Measurements from ENCODE around the gene LGR4. TPM values are rescaled to one million over a fixed set of nuclear protein-coding genes. Genes with fewer than 3 reads are reported as not detected.

LGR4 gene
- polyA plus RNA-seq, 1 experiment = 7.6 TPM

DNA sequence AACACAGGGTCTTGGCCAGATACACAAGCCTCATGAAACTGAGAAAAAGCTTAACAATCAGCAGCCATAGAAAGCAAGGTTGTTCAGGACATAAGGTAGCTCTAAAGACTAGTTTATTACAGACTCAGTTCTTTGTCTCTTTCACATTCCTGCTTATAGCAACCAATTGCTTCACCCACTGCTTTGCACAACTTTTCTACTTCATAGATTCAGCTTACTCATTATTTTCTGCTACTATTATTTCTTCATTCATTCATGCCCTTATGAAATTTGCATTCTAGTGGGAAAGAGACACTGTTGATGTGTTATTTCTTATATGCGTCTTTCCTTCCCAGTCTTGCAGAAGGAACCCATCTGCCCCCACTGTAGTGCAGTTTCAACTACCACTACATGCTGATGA, 114.3 kb downstream of the LGR4 start:
- TF ChIP-seq, protein P1, sequence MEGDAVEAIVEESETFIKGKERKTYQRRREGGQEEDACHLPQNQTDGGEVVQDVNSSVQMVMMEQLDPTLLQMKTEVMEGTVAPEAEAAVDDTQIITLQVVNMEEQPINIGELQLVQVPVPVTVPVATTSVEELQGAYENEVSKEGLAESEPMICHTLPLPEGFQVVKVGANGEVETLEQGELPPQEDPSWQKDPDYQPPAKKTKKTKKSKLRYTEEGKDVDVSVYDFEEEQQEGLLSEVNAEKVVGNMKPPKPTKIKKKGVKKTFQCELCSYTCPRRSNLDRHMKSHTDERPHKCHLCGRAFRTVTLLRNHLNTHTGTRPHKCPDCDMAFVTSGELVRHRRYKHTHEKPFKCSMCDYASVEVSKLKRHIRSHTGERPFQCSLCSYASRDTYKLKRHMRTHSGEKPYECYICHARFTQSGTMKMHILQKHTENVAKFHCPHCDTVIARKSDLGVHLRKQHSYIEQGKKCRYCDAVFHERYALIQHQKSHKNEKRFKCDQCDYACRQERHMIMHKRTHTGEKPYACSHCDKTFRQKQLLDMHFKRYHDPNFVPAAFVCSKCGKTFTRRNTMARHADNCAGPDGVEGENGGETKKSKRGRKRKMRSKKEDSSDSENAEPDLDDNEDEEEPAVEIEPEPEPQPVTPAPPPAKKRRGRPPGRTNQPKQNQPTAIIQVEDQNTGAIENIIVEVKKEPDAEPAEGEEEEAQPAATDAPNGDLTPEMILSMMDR (IDR thresholded peaks at IDR 0.05; ENCODE audit: insufficient read depth, low read depth, low read length) = no peak
- Histone ChIP-seq H3K27me3 (ENCODE audit: control insufficient read depth, insufficient read depth, low read length) (no peaks in the 10 kb centered on the region), H3K36me3 (ENCODE audit: control insufficient read depth, insufficient read depth, low read length) (no peaks in the 10 kb centered on the region), H3K4me3 (ENCODE audit: low read depth, low read length) (no peak overlapping the region)
- CTCF ChIA-PET = no interaction called here
- POLR2A ChIA-PET = interaction anchor here (0.6 kb wide), 1 partner anchor 142 kb away, joined by 4 read pairs; no protein-coding TSS in a partner anchor
- no peak for DNase-seq (ENCODE audit: low read depth)

GRCh38 chr11:27357250-27357649, 115.3 kb downstream of the LGR4 start:
- TF ChIP-seq, protein P1 (IDR thresholded peaks at IDR 0.05; ENCODE audit: insufficient read depth, low read depth, low read length) = no peak
- ChIA-PET CTCF (interaction anchor here (0.6 kb wide), 1 partner anchor 111 kb away, joined by 4 read pairs; no protein-coding TSS in a partner anchor), POLR2A (interaction anchor here (0.6 to 0.7 kb wide), 2 partner anchors 14 to 1159 kb away, joined by 3 to 7 read pairs; no protein-coding TSS in a partner anchor)
- DNase-seq (ENCODE audit: low read depth) = no peak
- no peaks in the 10 kb centered on the region for H3K27me3 ChIP-seq (ENCODE audit: control insufficient read depth, insufficient read depth, low read length)
- H3K4me3 ChIP-seq (ENCODE audit: low read depth, low read length) = no peak overlapping the region
- no peaks in the 10 kb centered on the region for H3K36me3 ChIP-seq (ENCODE audit: control insufficient read depth, insufficient read depth, low read length)

- no peak overlapping the region for H3K4me3 ChIP-seq (ENCODE audit: low read depth, low read length)
- TF ChIP-seq, protein P1 (IDR thresholded peaks at IDR 0.05; ENCODE audit: insufficient read depth, low read depth, low read length) = no peak
- no peaks in the 10 kb centered on the region for H3K27me3 ChIP-seq (ENCODE audit: control insufficient read depth, insufficient read depth, low read length)
- ChIA-PET POLR2A (interaction anchor here (0.6 to 0.7 kb wide), 2 partner anchors 13 to 1160 kb away, joined by 3 to 7 read pairs; no protein-coding TSS in a partner anchor), CTCF (interaction anchor here (0.6 kb wide), 1 partner anchor 112 kb away, joined by 4 read pairs; no protein-coding TSS in a partner anchor)
- H3K36me3 ChIP-seq (ENCODE audit: control insufficient read depth, insufficient read depth, low read length) = no peaks in the 10 kb centered on the region
- DNase-seq (ENCODE audit: low read depth) = no peak
Observed at GRCh38 chr11:27356624-27357222, 115.9 kb downstream of the LGR4 start.

DNA sequence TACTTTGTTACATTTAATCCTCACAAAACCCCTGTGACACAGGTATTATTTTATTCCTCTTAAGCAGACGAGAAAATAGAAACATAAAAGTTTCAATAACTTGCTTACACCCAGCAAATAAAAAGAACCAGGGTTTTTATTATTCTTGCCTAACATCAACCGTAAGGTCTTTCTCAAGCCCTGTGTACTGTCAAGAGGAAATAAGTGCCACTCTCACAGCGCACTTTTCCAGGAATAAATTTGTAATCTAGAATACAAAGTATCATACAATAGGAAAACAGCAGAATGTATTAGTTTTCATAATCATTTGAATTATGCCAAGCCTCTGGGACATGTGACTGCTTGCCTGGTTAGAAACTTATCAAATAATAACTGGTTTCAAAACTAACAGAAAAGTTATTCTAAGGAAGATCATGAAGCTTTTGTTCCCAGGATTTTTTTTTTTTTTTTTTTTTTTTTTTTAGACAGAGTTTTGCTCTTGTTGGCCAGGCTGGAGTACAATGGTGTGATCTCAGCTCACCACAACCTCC, 117.0 kb downstream of the LGR4 start:
- Histone ChIP-seq H3K36me3 (ENCODE audit: control insufficient read depth, insufficient read depth, low read length) (no peaks in the 10 kb centered on the region), H3K4me3 (ENCODE audit: low read depth, low read length) (no peak overlapping the region), H3K27me3 (ENCODE audit: control insufficient read depth, insufficient read depth, low read length) (no peaks in the 10 kb centered on the region)
- POLR2A ChIA-PET = no interaction called here
- no peak for DNase-seq (ENCODE audit: low read depth)
- TF ChIP-seq, protein P1 (IDR thresholded peaks at IDR 0.05; ENCODE audit: insufficient read depth, low read depth, low read length) = no peak
- CTCF ChIA-PET = no interaction called here

DNA sequence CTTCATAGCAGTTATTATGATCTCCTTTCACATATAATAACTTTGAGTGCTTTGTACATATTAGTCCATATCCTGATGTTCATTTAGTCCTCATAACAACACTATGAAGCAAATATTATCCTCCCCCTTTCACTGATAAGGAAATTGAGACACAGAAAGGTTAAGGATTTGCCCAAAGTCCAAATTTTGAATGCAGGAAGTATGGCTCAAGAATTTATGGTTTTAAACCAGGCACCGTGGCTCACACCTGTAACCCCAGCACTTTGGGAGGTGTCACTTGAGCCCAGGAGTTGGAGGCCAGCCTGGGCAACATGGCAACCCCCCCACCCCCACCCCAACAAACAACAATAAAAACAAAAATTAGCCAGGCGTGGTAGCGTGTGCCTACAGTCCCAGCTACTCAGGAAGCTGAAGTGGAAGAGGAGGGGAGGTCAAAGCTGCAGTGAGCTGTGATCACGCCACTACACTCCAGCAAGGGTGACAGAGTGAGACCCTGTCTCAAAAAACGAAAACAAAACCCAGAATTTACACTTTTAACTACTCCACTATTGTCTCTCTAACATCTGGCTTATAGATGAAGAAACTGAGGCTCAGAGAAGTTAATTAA, 118.1 kb downstream of the LGR4 start:
- no peaks in the 10 kb centered on the region for H3K27me3 ChIP-seq (ENCODE audit: control insufficient read depth, insufficient read depth, low read length)
- no peaks in the 10 kb centered on the region for H3K36me3 ChIP-seq (ENCODE audit: control insufficient read depth, insufficient read depth, low read length)
- ChIA-PET POLR2A (no interaction called here), CTCF (interaction anchor here (0.6 kb wide), 1 partner anchor 10 kb away, joined by 3 read pairs; no protein-coding TSS in a partner anchor)
- TF ChIP-seq, protein P1 (IDR thresholded peaks at IDR 0.05; ENCODE audit: insufficient read depth, low read depth, low read length) = no peak
- DNase-seq (ENCODE audit: low read depth) = no peak
- H3K4me3 ChIP-seq (ENCODE audit: low read depth, low read length) = no peak overlapping the region
